Endometrial microvascular endothelial cells (primary cell): ENCODE data around the gene CLCN6. TPM values are rescaled to one million over a fixed set of nuclear protein-coding genes. Genes with fewer than 3 reads are reported as not detected.
"Not testable (repeated sequence)": the region's sequence is repeated elsewhere in the genome, so short reads cannot be mapped to it uniquely, and the experiment has no call there.

Experiments used
- in situ Hi-C: cut with HindIII; loops from 2 replicates; pipeline ENCODE4 v1.10.0; 2017; ENCODE audit warnings: low sequenced_read_pairs, low pct_unique_long_range_greater_than_20kb; ENCODE audit errors: inconsistent ontology term
- total RNA-seq: library from RNA; depleted of rRNA; stranded (reverse); fragments of >200 nt; gene quantifications from one replicate; pipeline ENCODE4 v1.2.3, GENCODE V29; 2015; ENCODE audit errors: inconsistent ontology term

Gene CLCN6
- total RNA-seq, 1 donor from 2014 or later = 4.5 TPM

GRCh38 chr1:11790880-11791715 lies 14.9 kb upstream of the CLCN6 start:
- in situ Hi-C loops = no loop called here

- in situ Hi-C loops = no loop called here
These were observed 13.9 kb upstream of the CLCN6 start for GRCh38 chr1:11792106-11792505.

GRCh38 chr1:11793819-11794218 lies 12.2 kb upstream of the CLCN6 start:
- in situ Hi-C loops = no loop called here

GRCh38 chr1:11794446-11795237 lies 11.3 kb upstream of the CLCN6 start:
- in situ Hi-C loops = no loop called here

- in situ Hi-C loops = no loop called here
These were observed 10.6 kb upstream of the CLCN6 start for GRCh38 chr1:11795238-11795890.

- in situ Hi-C loops = no loop called here
These were observed 9.8 kb upstream of the CLCN6 start for GRCh38 chr1:11796036-11796828.

- in situ Hi-C loops = no loop called here
These were observed 8.3 kb upstream of the CLCN6 start for GRCh38 chr1:11797525-11798216.

GRCh38 chr1:11799099-11799498 lies 6.9 kb upstream of the CLCN6 start:
- in situ Hi-C loops = no loop called here

GRCh38 chr1:11799896-11800295 lies 6.1 kb upstream of the CLCN6 start:
- in situ Hi-C loops = no loop called here

GRCh38 chr1:11800391-11800755 lies 5.6 kb upstream of the CLCN6 start:
- in situ Hi-C loops = no loop called here

- in situ Hi-C loops = no loop called here
These were observed 5.1 kb upstream of the CLCN6 start for GRCh38 chr1:11800756-11801433.

GRCh38 chr1:11802616-11802972 lies 3.4 kb upstream of the CLCN6 start:
- in situ Hi-C loops = no loop called here

- in situ Hi-C loops = no loop called here
These were observed 2.8 kb upstream of the CLCN6 start for GRCh38 chr1:11802973-11803885.

- in situ Hi-C loops = not testable (repeated sequence)
These were observed 1.9 kb upstream of the CLCN6 start for GRCh38 chr1:11803924-11804665.

- in situ Hi-C loops = no loop called here
These were observed 1.1 kb upstream of the CLCN6 start for GRCh38 chr1:11804666-11805421.
